B cell (primary cell): ENCODE results near the gene MRM1. TPM values are rescaled to one million over a fixed set of nuclear protein-coding genes. Genes with fewer than 3 reads are reported as not detected.

Experiments used
- ATAC-seq: fragments of 200-7000 bp; cut with Tn5 transposase; one replicate; pipeline ENCODE4 v1.10.0; 2021; ENCODE audit warnings: low read depth, mild to moderate bottlenecking, moderate number of reproducible peaks, moderate library complexity
- CTCF ChIA-PET: fragments of 350-600 bp; sonication (Branson Sonifier 250); formaldehyde crosslinking; loops from one replicate; lab custom pipeline; 2021; ENCODE audit warnings: antibody characterized with exemption, inconsistent platforms; lab: Charles Lee
- POLR2A ChIA-PET: fragments of 350-600 bp; sonication (Branson Sonifier 250); formaldehyde crosslinking; loops from one replicate; lab custom pipeline; 2021; ENCODE audit warnings: antibody characterized with exemption; lab: Charles Lee
- DNase-seq: peaks from one replicate; pipeline ENCODE4 v3.0.0; 2013
- H2AFZ ChIP-seq: 2 replicates; pipeline ENCODE4 v1.6.1; 2012; ENCODE audit warnings: mild to moderate bottlenecking, low read depth, low read length; ENCODE audit not compliant: insufficient read depth, poor library complexity, severe bottlenecking
- H3K27ac ChIP-seq, 2 donors: 1 replicate in 1 of 2; 2 replicates in 1 of 2; pipeline ENCODE4 v1.5.1; 2012 to 2013; ENCODE audit warnings: low read length in 2 of 2, mild to moderate bottlenecking in 2 of 2, moderate library complexity in 1 of 2
- H3K27me3 ChIP-seq, 4 experiments: fragments of 200-600 bp in 1 of 4; sonication (generic) in 1 of 4; replicated peaks in 1 of 4; 1 replicate in 2 of 4; 2 replicates in 2 of 4; pipeline versions ENCODE4 v1.6.1 to v1.7.0; 2013 to 2016; ENCODE audit warnings: low read length in 3 of 4, mild to moderate bottlenecking in 2 of 4, mixed read lengths in 1 of 4, moderate library complexity in 1 of 4; ENCODE audit not compliant: insufficient read depth in 4 of 4, control insufficient read depth in 3 of 4; ENCODE audit errors: control extremely low read depth in 1 of 4
- H3K36me3 ChIP-seq, 2 experiments: replicated peaks in 1 of 2; 1 replicate in 1 of 2; 2 replicates in 1 of 2; pipeline versions ENCODE4 v1.6.1 to v1.7.1; 2013; ENCODE audit warnings: low read length in 1 of 2; ENCODE audit not compliant: insufficient read depth in 2 of 2, control insufficient read depth in 1 of 2; ENCODE audit errors: control extremely low read depth in 1 of 2, extremely low read depth in 1 of 2
- H3K4me1 ChIP-seq, 2 donors: fragments of 200-600 bp in 1 of 2; sonication (generic) in 1 of 2; 1 replicate in 1 of 2; 2 replicates in 1 of 2; pipeline versions ENCODE4 v1.5.1 to v1.6.1; 2013 to 2017; ENCODE audit warnings: low read length in 2 of 2; ENCODE audit not compliant: control insufficient read depth in 2 of 2, insufficient read depth in 2 of 2
- H3K4me2 ChIP-seq: replicated peaks from 2 replicates; pipeline ENCODE3; 2012; ENCODE audit warnings: mild to moderate bottlenecking, low read depth, low read length; ENCODE audit not compliant: poor library complexity, severe bottlenecking
- H3K4me3 ChIP-seq, 5 experiments: fragments of 200-600 bp in 1 of 5; sonication (generic) in 1 of 5; 1 replicate in 3 of 5; 2 replicates in 2 of 5; pipeline versions ENCODE4 v1.5.1 to v1.7.0; 2011 to 2016; ENCODE audit warnings: low read length in 4 of 5, mild to moderate bottlenecking in 4 of 5, low read depth in 2 of 5, control low read depth in 1 of 5, moderate library complexity in 1 of 5; ENCODE audit not compliant: insufficient read depth in 1 of 5; ENCODE audit errors: control extremely low read depth in 1 of 5, extremely low read depth in 1 of 5
- H3K79me2 ChIP-seq: fragments of 200-600 bp; sonication (generic); one replicate; pipeline ENCODE4 v1.6.0; 2016; ENCODE audit warnings: low read length; ENCODE audit not compliant: control insufficient read depth, insufficient read depth
- H3K9ac ChIP-seq: fragments of 200-600 bp; sonication (generic); 2 replicates; pipeline ENCODE4 v1.6.1; 2017; ENCODE audit warnings: mild to moderate bottlenecking, low read length, moderate library complexity
- H3K9me3 ChIP-seq, 3 donors: one replicate each; pipeline versions ENCODE4 v1.6.1 to v1.7.1; 2013; ENCODE audit warnings: low read length in 2 of 3; ENCODE audit not compliant: control insufficient read depth in 2 of 3, insufficient read depth in 1 of 3; ENCODE audit errors: control extremely low read depth in 1 of 3
- H4K20me1 ChIP-seq: 2 replicates; pipeline ENCODE4 v1.6.0; 2012; ENCODE audit warnings: mild to moderate bottlenecking, low read length; ENCODE audit not compliant: insufficient read depth, control insufficient read depth, poor library complexity, severe bottlenecking
- H3K27ac Mint-ChIP-seq: one replicate; pipeline ENCODE4 v1.8.0; 2021; ENCODE audit warnings: mixed read lengths
- H3K27me3 Mint-ChIP-seq: one replicate; pipeline ENCODE4 v1.8.0; 2021; ENCODE audit warnings: mixed read lengths
- H3K4me1 Mint-ChIP-seq: one replicate; pipeline ENCODE4 v1.8.0; 2021; ENCODE audit warnings: mixed read lengths
- H3K4me3 Mint-ChIP-seq: one replicate; pipeline ENCODE4 v1.8.0; 2021; ENCODE audit warnings: mixed read lengths
- H3K9me3 Mint-ChIP-seq: one replicate; pipeline ENCODE4 v1.8.0; 2022; ENCODE audit warnings: mixed read lengths; ENCODE audit not compliant: insufficient read depth
- CTCF ChIP-seq: fragments of 200-600 bp; IDR thresholded peaks from one replicate; pipeline ENCODE4 v1.8.0; 2022; ENCODE audit warnings: antibody characterized with exemption, mild to moderate bottlenecking
- EZH2 ChIP-seq: IDR thresholded peaks from 2 replicates; pipeline ENCODE4 v1.6.1; 2012; ENCODE audit warnings: borderline replicate concordance, low read depth, mild to moderate bottlenecking, moderate library complexity, low read length; ENCODE audit not compliant: insufficient read depth, poor library complexity, severe bottlenecking
- WGBS: methylation state at CpG from one replicate; pipeline ENCODE4 v1.1.5; 2013; ENCODE audit warnings: missing lambda C conversion rate; ENCODE audit not compliant: insufficient coverage; 5-methylcytosine and 5-hydroxymethylcytosine counted together
- intact Hi-C: fragments of 100-400 bp; cut with micrococcal nuclease; formaldehyde crosslinking; loops from one replicate; pipeline ENCODE4 v1.10.0; 2022
- polyA plus RNA-seq: library from polyadenylated mRNA; depleted of rRNA; stranded (reverse); fragments of >200 nt; gene quantifications from 2 replicates; pipeline ENCODE4 v1.2.3, GENCODE V29; 2012
- total RNA-seq, 2 donors: library from RNA; stranded (reverse); fragments of 120-200 nt in 1 of 2; gene quantifications; 1 replicate in 1 of 2; 2 replicates in 1 of 2; pipeline versions ENCODE4 v1.2.3 to v1.2.4, GENCODE V29; 2013 to 2022

The MRM1 gene
- total and polyA plus RNA-seq, 2 donors (not counting 1 experiment from before 2014, with no cell fraction given) = 9.1 to 14.4 TPM

- DNase-seq (no peak), ATAC-seq (no peak)
- intact Hi-C loops = no loop called here
- Mint-ChIP-seq H3K9me3 (no peaks in the 10 kb centered on the region), H3K27me3 (peaks cover 69% of the 10 kb centered on the region), H3K4me3 (no peak overlapping the region), H3K27ac (no peak overlapping the region), H3K4me1 (peaks cover 12% of the 10 kb centered on the region)
- Histone ChIP-seq H3K27me3 (peaks cover 0 to 66% (median 25%) of the 10 kb centered on the region in 4 experiments), H4K20me1 (no peaks in the 10 kb centered on the region), H3K27ac (no peak overlapping the region), H3K4me2 (peak overlapping the region; percentile 61), H3K9ac (no peak overlapping the region), H3K4me3 (peak overlapping the region in 2 of 5 experiments; percentile 17 to 19), H3K36me3 (no peaks in the 10 kb centered on the region), H2AFZ (peak overlapping the region; percentile 0), H3K79me2 (no peaks in the 10 kb centered on the region), H3K9me3 (peaks cover 0 to 3% (median 0%) of the 10 kb centered on the region in 3 donors), H3K4me1 (peaks cover 10 to 12% of the 10 kb centered on the region in 2 donors)
- WGBS = 9% methylated on average over 43 of the region's 43 CpGs
- POLR2A ChIA-PET = no interaction called here
- CTCF ChIA-PET = no interaction called here
- no peak for TF ChIP-seq EZH2
- no peak for TF ChIP-seq CTCF
Observed at GRCh38 chr17:36641331-36641876, 40.0 kb downstream of the MRM1 start.
